Keratinocyte (primary cell): ENCODE data around the gene GPRC5B.

Experiments
- EZH2 ChIP-seq: IDR thresholded peaks from one replicate; pipeline ENCODE4 v1.6.1; 2012; ENCODE audit warnings: inconsistent platforms, mild to moderate bottlenecking, low read length, moderate library complexity
- TF ChIP-seq, protein P1 (sequence below), 3 experiments: IDR thresholded peaks in 1 of 3; conservative IDR thresholded peaks in 1 of 3; optimal IDR thresholded peaks in 1 of 3; 2 replicates in 2 of 3; 3 replicates in 1 of 3; pipeline versions ENCODE3 to v1.5.1; 2011; ENCODE audit warnings: low read length in 3 of 3, mild to moderate bottlenecking in 3 of 3, moderate library complexity in 2 of 3, control low read depth in 1 of 3, inconsistent platforms in 1 of 3; ENCODE audit not compliant: insufficient read depth in 2 of 3; ENCODE audit errors: extremely low read depth in 1 of 3

DNA sequence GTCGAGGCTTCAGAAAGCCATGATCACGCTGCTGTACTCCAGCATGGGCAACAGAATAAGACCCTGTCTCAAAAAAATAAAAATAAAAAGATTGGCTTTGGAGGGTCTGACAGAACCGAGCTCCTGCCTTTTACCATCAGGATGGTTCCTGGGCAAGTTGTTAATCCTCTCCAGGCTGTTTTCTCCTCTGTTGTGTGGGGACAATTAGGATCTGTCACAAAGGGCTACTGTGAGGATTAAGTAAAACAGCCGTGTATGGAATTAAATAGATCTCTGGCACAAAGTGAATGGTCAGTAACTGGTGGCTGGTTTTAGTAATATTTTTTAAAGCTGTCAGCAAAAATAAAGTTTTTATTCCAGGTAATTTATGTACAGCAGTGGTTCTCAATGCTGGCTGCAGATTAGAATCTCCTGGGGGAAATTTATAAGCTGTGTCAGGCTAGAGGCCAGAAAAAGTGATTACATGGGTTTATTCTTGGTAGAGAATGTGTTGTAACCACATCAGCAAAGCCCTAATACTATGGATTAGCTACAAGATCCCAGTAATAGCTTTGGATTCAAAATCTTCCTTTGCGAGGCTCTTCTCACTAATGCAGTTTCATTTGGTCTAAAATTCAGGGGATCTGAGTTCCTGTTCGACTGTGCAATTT lies 47.2 kb downstream of the GPRC5B start:
- TF ChIP-seq, protein P1, sequence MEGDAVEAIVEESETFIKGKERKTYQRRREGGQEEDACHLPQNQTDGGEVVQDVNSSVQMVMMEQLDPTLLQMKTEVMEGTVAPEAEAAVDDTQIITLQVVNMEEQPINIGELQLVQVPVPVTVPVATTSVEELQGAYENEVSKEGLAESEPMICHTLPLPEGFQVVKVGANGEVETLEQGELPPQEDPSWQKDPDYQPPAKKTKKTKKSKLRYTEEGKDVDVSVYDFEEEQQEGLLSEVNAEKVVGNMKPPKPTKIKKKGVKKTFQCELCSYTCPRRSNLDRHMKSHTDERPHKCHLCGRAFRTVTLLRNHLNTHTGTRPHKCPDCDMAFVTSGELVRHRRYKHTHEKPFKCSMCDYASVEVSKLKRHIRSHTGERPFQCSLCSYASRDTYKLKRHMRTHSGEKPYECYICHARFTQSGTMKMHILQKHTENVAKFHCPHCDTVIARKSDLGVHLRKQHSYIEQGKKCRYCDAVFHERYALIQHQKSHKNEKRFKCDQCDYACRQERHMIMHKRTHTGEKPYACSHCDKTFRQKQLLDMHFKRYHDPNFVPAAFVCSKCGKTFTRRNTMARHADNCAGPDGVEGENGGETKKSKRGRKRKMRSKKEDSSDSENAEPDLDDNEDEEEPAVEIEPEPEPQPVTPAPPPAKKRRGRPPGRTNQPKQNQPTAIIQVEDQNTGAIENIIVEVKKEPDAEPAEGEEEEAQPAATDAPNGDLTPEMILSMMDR (optimal IDR thresholded peaks at IDR 0.05 in 1 of 3, IDR thresholded peaks at IDR 0.05 in 1 of 3, conservative IDR thresholded peaks at IDR 0.05 in 1 of 3; ENCODE audit: extremely low read depth in 1 of 3, insufficient read depth in 2 of 3, low read length in 3 of 3): no peak
- no peak for TF ChIP-seq EZH2
